H9 (cell line): Measurements from ENCODE around the gene CTIF. TPM values are rescaled to one million over a fixed set of nuclear protein-coding genes. Genes with fewer than 3 reads are reported as not detected.

Experiments used
- DNase-seq: peaks from one replicate; pipeline ENCODE4 v3.0.0-alpha.2; 2017
- H2AFZ ChIP-seq: one replicate; pipeline ENCODE4 v1.6.1; 2013; ENCODE audit warnings: mild to moderate bottlenecking, low read length, control low read depth, moderate library complexity
- H2AK5ac ChIP-seq: 2 replicates; pipeline ENCODE4 v1.6.1; 2013; ENCODE audit warnings: low read length, control low read depth, mixed read lengths; ENCODE audit not compliant: insufficient read length
- H2BK120ac ChIP-seq: one replicate; pipeline ENCODE4 v1.6.1; 2013; ENCODE audit warnings: low read depth, mild to moderate bottlenecking, low read length, control low read depth, inconsistent platforms; ENCODE audit not compliant: poor library complexity, severe bottlenecking
- H2BK12ac ChIP-seq: 2 replicates; pipeline ENCODE4 v1.6.1; 2013; ENCODE audit warnings: low read length, control low read depth, mixed read lengths, low read depth; ENCODE audit not compliant: insufficient read length
- H2BK15ac ChIP-seq: 2 replicates; pipeline ENCODE4 v1.6.1; 2013; ENCODE audit warnings: low read depth, low read length, control low read depth
- H2BK20ac ChIP-seq: one replicate; pipeline ENCODE4 v1.6.1; 2013; ENCODE audit warnings: low read depth, mild to moderate bottlenecking, low read length, control low read depth, inconsistent platforms; ENCODE audit not compliant: poor library complexity, severe bottlenecking
- H2BK5ac ChIP-seq: 2 replicates; pipeline ENCODE4 v1.6.1; 2013; ENCODE audit warnings: low read length, control low read depth, mixed read lengths; ENCODE audit not compliant: insufficient read length
- H3K14ac ChIP-seq: 2 replicates; pipeline ENCODE4 v1.6.1; 2013; ENCODE audit warnings: low read length, control low read depth; ENCODE audit not compliant: insufficient read depth
- H3K18ac ChIP-seq: 2 replicates; pipeline ENCODE4 v1.6.1; 2013; ENCODE audit warnings: low read depth, mild to moderate bottlenecking, mixed read lengths, low read length, control low read depth; ENCODE audit not compliant: insufficient read length
- H3K23ac ChIP-seq: 2 replicates; pipeline ENCODE4 v1.6.1; 2013; ENCODE audit warnings: low read length, control low read depth, mixed read lengths, low read depth; ENCODE audit not compliant: insufficient read length
- H3K23me2 ChIP-seq: 2 replicates; pipeline ENCODE4 v1.6.1; 2013; ENCODE audit warnings: low read depth, mild to moderate bottlenecking, mixed read lengths, low read length, control low read depth; ENCODE audit not compliant: insufficient read length, poor library complexity, severe bottlenecking
- H3K27ac ChIP-seq: 2 replicates; pipeline ENCODE4 v1.5.1; 2013; ENCODE audit warnings: low read length, control low read depth, mixed read lengths, low read depth; ENCODE audit not compliant: insufficient read length
- H3K27me3 ChIP-seq: 2 replicates; pipeline ENCODE4 v1.6.1; 2013; ENCODE audit warnings: low read length, control low read depth, inconsistent platforms; ENCODE audit not compliant: insufficient read depth
- H3K4ac ChIP-seq: 2 replicates; pipeline ENCODE4 v1.6.1; 2013; ENCODE audit warnings: low read depth, mild to moderate bottlenecking, control low read depth, inconsistent platforms, low read length, moderate library complexity
- H3K4me1 ChIP-seq: 2 replicates; pipeline ENCODE4 v1.6.1; 2013; ENCODE audit warnings: low read length, control low read depth, inconsistent platforms; ENCODE audit not compliant: insufficient read depth
- H3K4me2 ChIP-seq: 2 replicates; pipeline ENCODE4 v1.6.1; 2013; ENCODE audit warnings: low read length, control low read depth, mixed read lengths; ENCODE audit not compliant: insufficient read length, insufficient read depth
- H3K56ac ChIP-seq: 2 replicates; pipeline ENCODE4 v1.6.1; 2013; ENCODE audit warnings: low read depth, mild to moderate bottlenecking, mixed read lengths, low read length, control low read depth; ENCODE audit not compliant: insufficient read length
- H3K79me1 ChIP-seq: 2 replicates; pipeline ENCODE4 v1.6.1; 2013; ENCODE audit warnings: low read depth, mild to moderate bottlenecking, moderate library complexity, low read length, control low read depth, inconsistent platforms; ENCODE audit not compliant: insufficient read depth, poor library complexity, severe bottlenecking
- H3K79me2 ChIP-seq: 2 replicates; pipeline ENCODE4 v1.6.1; 2013; ENCODE audit warnings: low read length, control low read depth, inconsistent platforms; ENCODE audit not compliant: insufficient read depth
- H3K9ac ChIP-seq: 2 replicates; pipeline ENCODE4 v1.6.1; 2013; ENCODE audit warnings: low read length, control low read depth, mixed read lengths; ENCODE audit not compliant: insufficient read length; ENCODE audit errors: extremely low read depth
- H3K9me3 ChIP-seq: one replicate; pipeline ENCODE4 v1.6.1; 2013; ENCODE audit warnings: low read depth, low read length, inconsistent platforms; ENCODE audit not compliant: control insufficient read depth
- H3T11ph ChIP-seq: one replicate; pipeline ENCODE4 v1.6.1; 2013; ENCODE audit warnings: mild to moderate bottlenecking, low read length, control low read depth, inconsistent platforms
- H4K20me1 ChIP-seq: one replicate; pipeline ENCODE4 v1.6.1; 2013; ENCODE audit not compliant: control insufficient read depth, insufficient read length, insufficient read depth
- H4K5ac ChIP-seq: 2 replicates; pipeline ENCODE4 v1.6.1; 2013; ENCODE audit warnings: low read depth, mild to moderate bottlenecking, mixed read lengths, low read length, control low read depth; ENCODE audit not compliant: insufficient read length
- H4K8ac ChIP-seq: replicated peaks from 2 replicates; pipeline ENCODE4 v1.6.1; 2013; ENCODE audit warnings: low read length, control low read depth, mixed read lengths, low read depth; ENCODE audit not compliant: insufficient read length
- H4K91ac ChIP-seq: 2 replicates; pipeline ENCODE4 v1.6.1; 2013; ENCODE audit warnings: low read depth, mild to moderate bottlenecking, moderate library complexity, mixed read lengths, low read length, control low read depth; ENCODE audit not compliant: insufficient read length
- H3K27ac Mint-ChIP-seq, 3 experiments: 2 replicates in 2 of 3; 3 replicates in 1 of 3; pipeline ENCODE4 v1.8.0; 2020 to 2021; ENCODE audit warnings: mixed read lengths in 3 of 3, mild to moderate bottlenecking in 1 of 3, moderate library complexity in 1 of 3
- H3K27me3 Mint-ChIP-seq: 2 replicates; pipeline ENCODE4 v1.8.0; 2021; ENCODE audit warnings: low read depth, mild to moderate bottlenecking, moderate library complexity, mixed read lengths
- H3K36me3 Mint-ChIP-seq, 3 experiments: 2 replicates in 2 of 3; 3 replicates in 1 of 3; pipeline ENCODE4 v1.8.0; 2020 to 2021; ENCODE audit warnings: low read depth in 3 of 3, mixed read lengths in 3 of 3; ENCODE audit not compliant: insufficient read depth in 1 of 3
- H3K4me1 Mint-ChIP-seq, 2 experiments: 2 replicates each; pipeline ENCODE4 v1.8.0; 2020; ENCODE audit warnings: mixed read lengths in 2 of 2
- H3K4me3 Mint-ChIP-seq, 2 experiments: 2 replicates in 1 of 2; 3 replicates in 1 of 2; pipeline ENCODE4 v1.8.0; 2020 to 2021; ENCODE audit warnings: mild to moderate bottlenecking in 2 of 2, mixed read lengths in 2 of 2, moderate library complexity in 1 of 2
- H3K9me3 Mint-ChIP-seq, 2 experiments: 2 replicates in 1 of 2; 3 replicates in 1 of 2; pipeline ENCODE4 v1.8.0; 2020; ENCODE audit warnings: mild to moderate bottlenecking in 2 of 2, mixed read lengths in 2 of 2, moderate library complexity in 1 of 2
- WGBS: extraction: QIAGEN DNeasy Blood & Tissue Kit; methylation state at CpG from one replicate; pipeline ENCODE4 v1.1.7; 2013; ENCODE audit warnings: missing lambda C conversion rate, low lambda C conversion rate, mixed read lengths; ENCODE audit not compliant: insufficient read length; ENCODE audit errors: extremely low coverage; 5-methylcytosine and 5-hydroxymethylcytosine counted together
- total RNA-seq: library from RNA; stranded (reverse); gene quantifications from 2 replicates; pipeline ENCODE4 v1.2.1, GENCODE V29; 2021
- TF ChIP-seq, protein P1 (sequence below): fragments of 200-600 bp; sonication (generic); conservative IDR thresholded peaks from 3 replicates; pipeline ENCODE4 v1.8.0; 2021; ENCODE audit warnings: antibody characterized with exemption, mild to moderate bottlenecking

The CTIF gene
- total RNA-seq, 1 experiment from 2014 or later: 15.8 TPM

DNA sequence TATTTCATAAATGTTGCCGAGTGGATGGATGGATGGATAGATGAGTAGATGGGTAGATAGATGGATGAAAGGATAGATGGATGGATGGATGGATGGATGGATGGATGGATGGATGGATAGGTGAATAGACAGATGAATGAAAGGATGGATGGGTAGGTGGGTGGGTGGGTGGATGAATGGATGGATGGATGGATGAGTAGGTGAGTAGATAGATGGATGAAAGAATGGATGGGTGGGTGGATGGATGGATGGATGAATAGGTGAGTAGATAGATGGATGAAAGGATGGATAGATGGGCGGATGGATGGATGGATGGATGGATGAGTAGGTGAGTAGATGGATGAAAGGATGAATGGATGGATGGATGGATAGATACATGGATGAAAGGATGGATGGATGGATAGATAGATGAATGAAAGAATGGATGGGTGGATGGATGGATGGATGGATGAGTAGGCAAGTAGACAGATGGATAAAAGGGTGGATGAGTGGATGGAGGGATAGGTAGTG lies 307.6 kb downstream of the CTIF start:
- no peak overlapping the region for H3K23ac ChIP-seq
- H3K18ac ChIP-seq: no peak overlapping the region
- H3K79me2 ChIP-seq: no peaks in the 10 kb centered on the region
- H3K9me3 ChIP-seq: no peaks in the 10 kb centered on the region
- H3K27me3 ChIP-seq: no peaks in the 10 kb centered on the region
- DNase-seq: no peak
- no peak overlapping the region for H3K56ac ChIP-seq
- H3K9me3 Mint-ChIP-seq: no peaks in the 10 kb centered on the region
- H3K9ac ChIP-seq: no peak overlapping the region
- H2BK5ac ChIP-seq: no peak overlapping the region
- no peak overlapping the region for H3K4me2 ChIP-seq
- no peak overlapping the region for H3K27ac Mint-ChIP-seq
- no peak overlapping the region for H3K4ac ChIP-seq
- no peak overlapping the region for H4K91ac ChIP-seq
- no peaks in the 10 kb centered on the region for H3K23me2 ChIP-seq
- peaks cover 3% of the 10 kb centered on the region; the same call in 1 of the 2 replicates for H3K27me3 Mint-ChIP-seq
- no peak overlapping the region for H2BK12ac ChIP-seq
- WGBS: 100% methylated on average over 1 of the region's 2 CpGs
- no peak overlapping the region for H3K14ac ChIP-seq
- no peaks in the 10 kb centered on the region for H4K20me1 ChIP-seq
- peaks cover 0 to 2% (median 0%) of the 10 kb centered on the region in 3 experiments; a peak in 1 of 7 replicates for H3K36me3 Mint-ChIP-seq
- H3K27ac ChIP-seq: no peak overlapping the region
- H3K4me3 Mint-ChIP-seq: no peak overlapping the region
- no peaks in the 10 kb centered on the region for H3K4me1 ChIP-seq
- H4K5ac ChIP-seq: no peak overlapping the region
- H2BK15ac ChIP-seq: no peak overlapping the region
- H2AFZ ChIP-seq: no peak overlapping the region
- no peak overlapping the region for H2BK120ac ChIP-seq
- TF ChIP-seq, protein P1, sequence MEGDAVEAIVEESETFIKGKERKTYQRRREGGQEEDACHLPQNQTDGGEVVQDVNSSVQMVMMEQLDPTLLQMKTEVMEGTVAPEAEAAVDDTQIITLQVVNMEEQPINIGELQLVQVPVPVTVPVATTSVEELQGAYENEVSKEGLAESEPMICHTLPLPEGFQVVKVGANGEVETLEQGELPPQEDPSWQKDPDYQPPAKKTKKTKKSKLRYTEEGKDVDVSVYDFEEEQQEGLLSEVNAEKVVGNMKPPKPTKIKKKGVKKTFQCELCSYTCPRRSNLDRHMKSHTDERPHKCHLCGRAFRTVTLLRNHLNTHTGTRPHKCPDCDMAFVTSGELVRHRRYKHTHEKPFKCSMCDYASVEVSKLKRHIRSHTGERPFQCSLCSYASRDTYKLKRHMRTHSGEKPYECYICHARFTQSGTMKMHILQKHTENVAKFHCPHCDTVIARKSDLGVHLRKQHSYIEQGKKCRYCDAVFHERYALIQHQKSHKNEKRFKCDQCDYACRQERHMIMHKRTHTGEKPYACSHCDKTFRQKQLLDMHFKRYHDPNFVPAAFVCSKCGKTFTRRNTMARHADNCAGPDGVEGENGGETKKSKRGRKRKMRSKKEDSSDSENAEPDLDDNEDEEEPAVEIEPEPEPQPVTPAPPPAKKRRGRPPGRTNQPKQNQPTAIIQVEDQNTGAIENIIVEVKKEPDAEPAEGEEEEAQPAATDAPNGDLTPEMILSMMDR: no peak
- no peak overlapping the region for H2BK20ac ChIP-seq
- H2AK5ac ChIP-seq: no peak overlapping the region
- H3T11ph ChIP-seq: no peak overlapping the region
- H4K8ac ChIP-seq: no peak overlapping the region
- peaks cover 39 to 52% of the 10 kb centered on the region in 2 experiments for H3K4me1 Mint-ChIP-seq
- no peaks in the 10 kb centered on the region for H3K79me1 ChIP-seq
